Caco-2 (cell line): ENCODE results near the gene RAP1GAP2. TPM values are rescaled to one million over a fixed set of nuclear protein-coding genes. Genes with fewer than 3 reads are reported as not detected.

Experiments
- BruUV-seq: library from RNA; stranded (reverse); fragments of 400-500 nt; replicated peaks from 2 replicates; lab custom pipeline; 2021; lab: Mats Ljungman, UMichigan
- CTCF ChIA-PET: fragments of 300-600 bp; sonication (Branson Sonifier 250); formaldehyde crosslinking; loops from one replicate; lab custom pipeline; 2022; ENCODE audit warnings: antibody characterized with exemption; lab: Charles Lee
- POLR2A ChIA-PET: fragments of 300-600 bp; sonication (Branson Sonifier 250); formaldehyde crosslinking; loops from one replicate; lab custom pipeline; 2022; ENCODE audit warnings: antibody characterized with exemption; lab: Charles Lee
- DNase-seq, 2 experiments: peaks; one replicate each; pipeline versions ENCODE4 v3.0.0 to v3.0.0-alpha.2; 2020 to 2022
- H3K27me3 ChIP-seq: replicated peaks from 2 replicates; pipeline ENCODE4 v1.6.0; 2011; ENCODE audit warnings: low read length; ENCODE audit not compliant: control insufficient read depth, insufficient read depth
- H3K36me3 ChIP-seq: 2 replicates; pipeline ENCODE4 v1.5.1; 2011; ENCODE audit warnings: low read length; ENCODE audit not compliant: control insufficient read depth, insufficient read depth
- H3K4me1 ChIP-seq: fragments of 250-450 bp; sonication (Bioruptor Pico); 2 replicates; pipeline ENCODE4 v1.5.1; 2020; ENCODE audit warnings: mild to moderate bottlenecking
- H3K4me3 ChIP-seq: 2 replicates; pipeline ENCODE4 v1.5.1; 2011; ENCODE audit warnings: low read depth, mild to moderate bottlenecking, control low read depth, low read length
- H3K9me3 ChIP-seq: fragments of 250-450 bp; sonication (Bioruptor Pico); 2 replicates; pipeline ENCODE4 v1.5.1; 2020; ENCODE audit warnings: mild to moderate bottlenecking, moderate library complexity
- H3K27ac Mint-ChIP-seq: one replicate; pipeline ENCODE4 v1.8.0; 2022; ENCODE audit warnings: mixed read lengths; ENCODE audit not compliant: unreplicated experiment
- H3K27me3 Mint-ChIP-seq: one replicate; pipeline ENCODE4 v1.8.0; 2022; ENCODE audit warnings: mixed read lengths; ENCODE audit not compliant: insufficient read depth, unreplicated experiment
- H3K36me3 Mint-ChIP-seq: one replicate; pipeline ENCODE4 v1.8.0; 2022; ENCODE audit warnings: mild to moderate bottlenecking, mixed read lengths; ENCODE audit not compliant: insufficient read depth, unreplicated experiment
- H3K4me1 Mint-ChIP-seq: one replicate; pipeline ENCODE4 v1.8.0; 2022; ENCODE audit warnings: low read depth, mixed read lengths; ENCODE audit not compliant: unreplicated experiment
- H3K4me3 Mint-ChIP-seq: one replicate; pipeline ENCODE4 v1.8.0; 2022; ENCODE audit warnings: mild to moderate bottlenecking, moderate library complexity, mixed read lengths; ENCODE audit not compliant: unreplicated experiment
- H3K9me3 Mint-ChIP-seq: one replicate; pipeline ENCODE4 v1.8.0; 2022; ENCODE audit warnings: mixed read lengths; ENCODE audit not compliant: unreplicated experiment
- CTCF ChIP-seq, 2 experiments: fragments of 200-600 bp in 1 of 2; IDR thresholded peaks; 1 replicate in 1 of 2; 2 replicates in 1 of 2; pipeline versions ENCODE4 v1.5.1 to v1.8.0; 2011 to 2022; ENCODE audit warnings: antibody characterized with exemption in 1 of 2, control low read depth in 1 of 2, inconsistent platforms in 1 of 2, low read depth in 1 of 2, low read length in 1 of 2, mild to moderate bottlenecking in 1 of 2, moderate library complexity in 1 of 2; ENCODE audit not compliant: insufficient read depth in 1 of 2, severe bottlenecking in 1 of 2, unreplicated experiment in 1 of 2
- intact Hi-C: fragments of 100-400 bp; cut with micrococcal nuclease; formaldehyde crosslinking; loops from one replicate; pipeline ENCODE4 v1.10.0; 2022; ENCODE audit not compliant: unreplicated experiment
- total RNA-seq: library from RNA; stranded (reverse); gene quantifications from 2 replicates; pipeline ENCODE4 v1.2.3, GENCODE V29; 2022

RAP1GAP2 gene
- total RNA-seq, 1 experiment from 2014 or later = 45.3 TPM

- Mint-ChIP-seq H3K4me3 (no peak overlapping the region), H3K4me1 (no peaks in the 10 kb centered on the region), H3K36me3 (no peaks in the 10 kb centered on the region), H3K9me3 (no peaks in the 10 kb centered on the region), H3K27ac (no peak overlapping the region), H3K27me3 (no peaks in the 10 kb centered on the region)
- ChIA-PET POLR2A (no interaction called here), CTCF (no interaction called here)
- no peak for DNase-seq
- Histone ChIP-seq H3K9me3 (no peaks in the 10 kb centered on the region), H3K27me3 (no peaks in the 10 kb centered on the region), H3K4me1 (no peaks in the 10 kb centered on the region), H3K4me3 (no peak overlapping the region), H3K36me3 (no peaks in the 10 kb centered on the region)
- no peak for TF ChIP-seq CTCF (IDR thresholded peaks at IDR 0.05; ENCODE audit: insufficient read depth in 1 of 2, low read depth in 1 of 2, low read length in 1 of 2, severe bottlenecking in 1 of 2, unreplicated experiment in 1 of 2)
- intact Hi-C loops = no loop called here
- BruUV-seq = no TSS peak
Measured at GRCh38 chr17:2799653-2800052, 3.4 kb downstream of the RAP1GAP2 start.

GRCh38 chr17:2800367-2800766 is 4.1 kb downstream of the RAP1GAP2 start:
- ChIA-PET POLR2A (no interaction called here), CTCF (no interaction called here)
- BruUV-seq = no TSS peak
- Histone ChIP-seq H3K36me3 (no peaks in the 10 kb centered on the region), H3K9me3 (no peaks in the 10 kb centered on the region), H3K27me3 (no peaks in the 10 kb centered on the region), H3K4me1 (no peaks in the 10 kb centered on the region), H3K4me3 (no peak overlapping the region)
- DNase-seq = no peak
- no peak overlapping the region for H3K27ac Mint-ChIP-seq
- no peak overlapping the region for H3K4me3 Mint-ChIP-seq
- no peaks in the 10 kb centered on the region for H3K36me3 Mint-ChIP-seq
- intact Hi-C loops = no loop called here
- H3K9me3 Mint-ChIP-seq = no peaks in the 10 kb centered on the region
- H3K4me1 Mint-ChIP-seq = no peaks in the 10 kb centered on the region
- H3K27me3 Mint-ChIP-seq = no peaks in the 10 kb centered on the region
- TF ChIP-seq CTCF (IDR thresholded peaks at IDR 0.05; ENCODE audit: insufficient read depth in 1 of 2, low read depth in 1 of 2, low read length in 1 of 2, severe bottlenecking in 1 of 2, unreplicated experiment in 1 of 2) = no peak

GRCh38 chr17:2801841-2802240 is 5.6 kb downstream of the RAP1GAP2 start:
- POLR2A ChIA-PET = no interaction called here
- no peak for TF ChIP-seq CTCF (IDR thresholded peaks at IDR 0.05; ENCODE audit: insufficient read depth in 1 of 2, low read depth in 1 of 2, low read length in 1 of 2, severe bottlenecking in 1 of 2, unreplicated experiment in 1 of 2)
- no peak overlapping the region for H3K27ac Mint-ChIP-seq
- Histone ChIP-seq H3K27me3 (no peaks in the 10 kb centered on the region), H3K9me3 (no peaks in the 10 kb centered on the region), H3K4me1 (peaks cover 2% of the 10 kb centered on the region), H3K36me3 (no peaks in the 10 kb centered on the region), H3K4me3 (no peak overlapping the region)
- BruUV-seq = no TSS peak
- H3K27me3 Mint-ChIP-seq = no peaks in the 10 kb centered on the region
- H3K4me1 Mint-ChIP-seq = peaks cover under 1% of the 10 kb centered on the region
- no peak for DNase-seq
- no peak overlapping the region for H3K4me3 Mint-ChIP-seq
- H3K9me3 Mint-ChIP-seq = no peaks in the 10 kb centered on the region
- CTCF ChIA-PET = no interaction called here
- intact Hi-C loops = no loop called here
- no peaks in the 10 kb centered on the region for H3K36me3 Mint-ChIP-seq
